Measurements from ENCODE around the gene ZNF850.
A peak's percentile ranks its signal among the peaks of the same experiment; 100 is the strongest.

ZNF850 gene

DNA sequence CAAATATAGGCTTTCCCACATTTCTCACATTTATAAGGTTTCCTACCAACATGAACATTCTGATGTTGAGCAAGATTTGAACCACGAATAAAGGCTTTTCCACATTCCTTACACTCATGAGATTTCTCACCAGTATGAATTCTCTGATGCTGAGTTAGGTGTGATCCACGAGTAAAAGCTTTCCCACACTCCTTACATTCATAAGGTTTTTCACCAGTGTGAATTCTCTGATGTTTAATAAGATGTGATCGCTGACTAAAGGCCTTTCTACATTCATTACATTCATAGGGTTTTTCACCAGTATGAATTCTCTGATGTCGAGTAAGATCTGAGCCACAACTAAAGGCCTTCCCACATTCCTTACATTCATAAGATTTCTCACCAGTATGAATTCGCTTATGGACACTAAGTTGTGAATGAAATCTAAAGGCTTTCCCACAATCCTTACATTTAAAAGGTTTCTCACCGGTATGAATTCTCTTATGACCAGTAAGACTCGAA is 46.6 kb upstream of the ZNF850 start:
- Histone ChIP-seq H3K36me3 (ENCODE audit: control insufficient read depth in 2 of 2, insufficient read depth in 1 of 2, low read length in 2 of 2) (peaks cover 74 to 89% of the 10 kb centered on the region in 2 experiments), H3K27ac (ENCODE audit: extremely low read depth, low read depth, low read length) (no peak overlapping the region), H3K4me3 (ENCODE audit: low read depth, low read length) (no peak overlapping the region), H3K9me3 (ENCODE audit: control insufficient read depth, insufficient read depth, low read depth, low read length) (peaks cover 55% of the 10 kb centered on the region), H3K4me1 (ENCODE audit: control insufficient read depth, insufficient read depth, low read length) (no peaks in the 10 kb centered on the region)
- ChIA-PET CTCF (no interaction called here), POLR2A (no interaction called here)
- TF ChIP-seq GLIS2 (tag by site-specific recombination; IDR thresholded peaks at IDR 0.05) (no peak), SETDB1 (IDR thresholded peaks at IDR 0.05; ENCODE audit: insufficient read length, low read length) (peak; percentile 100), ZNF341 (tag by site-specific recombination; IDR thresholded peaks at IDR 0.05; ENCODE audit: low read depth) (no peak), ZNF311 (tag by site-specific recombination; IDR thresholded peaks at IDR 0.05; ENCODE audit: borderline replicate concordance) (0 out of 2 replicates have a peak, but pooled peaks have one; percentile 49), PATZ1 (tag by site-specific recombination; IDR thresholded peaks at IDR 0.05) (no peak), ZNF280D (tag by site-specific recombination; IDR thresholded peaks at IDR 0.05) (peak; percentile 76; the same call in 1 of the 2 replicates), SALL2 (tag by site-specific recombination; IDR thresholded peaks at IDR 0.05; ENCODE audit: borderline replicate concordance) (no peak), ZBTB7A (tag by site-specific recombination; IDR thresholded peaks at IDR 0.05; ENCODE audit: low read depth) (no peak), HIC1 (tag by site-specific recombination; IDR thresholded peaks at IDR 0.05) (no peak), GLI4 (tag by site-specific recombination; IDR thresholded peaks at IDR 0.05) (no peak), SP3 (tag by site-specific recombination; IDR thresholded peaks at IDR 0.05) (no peak), SP7 (tag by site-specific recombination; IDR thresholded peaks at IDR 0.05) (0 out of 2 replicates have a peak, but pooled peaks have one; percentile 20), ZXDB (tag by site-specific recombination; IDR thresholded peaks at IDR 0.05) (0 out of 2 replicates have a peak, but pooled peaks have one; percentile 13), TRIM28 (IDR thresholded peaks at IDR 0.05; ENCODE audit: borderline replicate concordance, low read length) (peak; percentile 100), ZNF174 (tag by site-specific recombination; IDR thresholded peaks at IDR 0.05) (peak; percentile 87), ZNF23 (tag by site-specific recombination; IDR thresholded peaks at IDR 0.05; ENCODE audit: borderline replicate concordance) (no peak), ZNF664 (tag by site-specific recombination; IDR thresholded peaks at IDR 0.05) (no peak), KLF17 (tag by site-specific recombination; IDR thresholded peaks at IDR 0.05) (no peak), ZNF274 (IDR thresholded peaks at IDR 0.05; ENCODE audit: low read length) (peak; percentile 100), ZNF274 (tag by site-specific recombination; IDR thresholded peaks at IDR 0.05; ENCODE audit: borderline replicate concordance) (peak; percentile 99), ZNF148 (tag by site-specific recombination; IDR thresholded peaks at IDR 0.05; ENCODE audit: borderline replicate concordance) (no peak), ZEB2 (tag by site-specific recombination; IDR thresholded peaks at IDR 0.05) (no peak), ZNF404 (tag by site-specific recombination; IDR thresholded peaks at IDR 0.05) (no peak), ZNF555 (tag by site-specific recombination; conservative IDR thresholded peaks at IDR 0.05) (no peak), ZNF248 (tag by site-specific recombination; IDR thresholded peaks at IDR 0.05) (0 out of 2 replicates have a peak, but pooled peaks have one; percentile 40)

Data from HEK293 (cell line).